Gastrocnemius medialis (tissue), 4 donors: Measurements from ENCODE around the gene UQCRC2. TPM values are rescaled to one million over a fixed set of nuclear protein-coding genes. Genes with fewer than 3 reads are reported as not detected.

Experiments used
- ATAC-seq, 2 donors: fragments of 150-250 bp; one replicate each; pipeline ENCODE4 v1.9.1; 2016
- DNase-seq, 2 donors: peaks; one replicate each; pipeline ENCODE4 v3.0.0-alpha.2; 2019
- H3K27ac ChIP-seq, 4 donors: fragments of 200-600 bp; sonication (generic); 1 replicate in 1 of 4; 2 replicates in 3 of 4; pipeline ENCODE4 v1.5.1; 2016 to 2018; ENCODE audit warnings: mild to moderate bottlenecking in 2 of 4, moderate library complexity in 1 of 4
- H3K27me3 ChIP-seq, 3 donors: fragments of 200-600 bp; sonication (generic) in 2 of 3; 1 replicate in 1 of 3; 2 replicates in 2 of 3; pipeline versions ENCODE4 v1.5.1 to v1.6.0; 2016 to 2019; ENCODE audit warnings: mild to moderate bottlenecking in 1 of 3, moderate library complexity in 1 of 3
- H3K36me3 ChIP-seq, 2 donors: fragments of 200-600 bp; sonication (generic) in 1 of 2; one replicate each; pipeline ENCODE4 v1.5.1; 2017 to 2018
- H3K4me1 ChIP-seq, 2 donors: fragments of 200-600 bp; sonication (generic) in 1 of 2; one replicate each; pipeline ENCODE4 v1.5.1; 2016 to 2017; ENCODE audit warnings: mild to moderate bottlenecking in 2 of 2
- H3K4me3 ChIP-seq, 4 donors: fragments of 200-600 bp; sonication (generic) in 3 of 4; 1 replicate in 1 of 4; 2 replicates in 3 of 4; pipeline ENCODE4 v1.5.1; 2016 to 2019; ENCODE audit warnings: mild to moderate bottlenecking in 2 of 4
- H3K9me3 ChIP-seq, 3 donors: fragments of 200-600 bp; sonication (generic) in 2 of 3; 1 replicate in 1 of 3; 2 replicates in 2 of 3; pipeline ENCODE4 v1.5.1; 2016 to 2019
- POLR2A ChIP-seq, 2 donors: fragments of 450-650 bp; IDR thresholded peaks; one replicate each; pipeline ENCODE4 v1.6.1; 2017; ENCODE audit warnings: antibody characterized with exemption in 2 of 2, mild to moderate bottlenecking in 2 of 2, moderate library complexity in 2 of 2
- in situ Hi-C, 4 donors: fragments of 200-750 bp; cut with MboI; loops; one replicate each; pipeline versions ENCODE4 v1.15.0 to v1.8.0; 2017; ENCODE audit warnings: low sequenced_read_pairs in 4 of 4
- intact Hi-C: fragments of 100-400 bp; cut with DNase I; formaldehyde crosslinking; loops from one replicate; pipeline ENCODE4 v1.15.1; 2023; ENCODE audit warnings: low total_unique reads
- total RNA-seq, 4 donors: library from RNA; depleted of rRNA; stranded (reverse); fragments of >200 nt; gene quantifications; one replicate each; pipeline versions ENCODE4 v1.1.0 to v1.2.3, GENCODE V29; 2016
- TF ChIP-seq, protein P1 (sequence below), 5 experiments: fragments of 450-650 bp in 3 of 5; fragments of 200-600 bp in 2 of 5; sonication (generic) in 2 of 5; IDR thresholded peaks in 4 of 5; conservative IDR thresholded peaks in 1 of 5; 1 replicate in 4 of 5; 2 replicates in 1 of 5; pipeline ENCODE4 v1.5.1; 2016 to 2019; ENCODE audit warnings: antibody characterized with exemption in 5 of 5, mild to moderate bottlenecking in 3 of 5, moderate library complexity in 3 of 5

Gene UQCRC2
- total RNA-seq, 4 donors from 2014 or later, result 204 to 335 (median 276) TPM

GRCh38 chr16:22014271-22014873 is 61.2 kb downstream of the UQCRC2 start:
- DNase-seq (no peak), ATAC-seq (no peak)
- no peaks in the 10 kb centered on the region for H3K9me3 ChIP-seq
- no peak overlapping the region for H3K4me3 ChIP-seq
- in situ Hi-C loops, result loop anchor here in 2 of 4 donors (25.0 kb wide), 1 partner anchor 273 kb away; the partner anchor contains the start of gene POLR3E (in 2 of the 2)
- no peaks in the 10 kb centered on the region for H3K27me3 ChIP-seq
- intact Hi-C loops, result no loop called here
- H3K27ac ChIP-seq, result no peak overlapping the region
- H3K4me1 ChIP-seq, result peaks cover 48 to 51% of the 10 kb centered on the region in 2 donors
- no peaks in the 10 kb centered on the region for H3K36me3 ChIP-seq
- no peak for TF ChIP-seq POLR2A (IDR thresholded peaks at IDR 0.05)
- TF ChIP-seq, protein P1, sequence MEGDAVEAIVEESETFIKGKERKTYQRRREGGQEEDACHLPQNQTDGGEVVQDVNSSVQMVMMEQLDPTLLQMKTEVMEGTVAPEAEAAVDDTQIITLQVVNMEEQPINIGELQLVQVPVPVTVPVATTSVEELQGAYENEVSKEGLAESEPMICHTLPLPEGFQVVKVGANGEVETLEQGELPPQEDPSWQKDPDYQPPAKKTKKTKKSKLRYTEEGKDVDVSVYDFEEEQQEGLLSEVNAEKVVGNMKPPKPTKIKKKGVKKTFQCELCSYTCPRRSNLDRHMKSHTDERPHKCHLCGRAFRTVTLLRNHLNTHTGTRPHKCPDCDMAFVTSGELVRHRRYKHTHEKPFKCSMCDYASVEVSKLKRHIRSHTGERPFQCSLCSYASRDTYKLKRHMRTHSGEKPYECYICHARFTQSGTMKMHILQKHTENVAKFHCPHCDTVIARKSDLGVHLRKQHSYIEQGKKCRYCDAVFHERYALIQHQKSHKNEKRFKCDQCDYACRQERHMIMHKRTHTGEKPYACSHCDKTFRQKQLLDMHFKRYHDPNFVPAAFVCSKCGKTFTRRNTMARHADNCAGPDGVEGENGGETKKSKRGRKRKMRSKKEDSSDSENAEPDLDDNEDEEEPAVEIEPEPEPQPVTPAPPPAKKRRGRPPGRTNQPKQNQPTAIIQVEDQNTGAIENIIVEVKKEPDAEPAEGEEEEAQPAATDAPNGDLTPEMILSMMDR (IDR thresholded peaks at IDR 0.05 in 4 of 5, conservative IDR thresholded peaks at IDR 0.05 in 1 of 5), result no peak

DNA sequence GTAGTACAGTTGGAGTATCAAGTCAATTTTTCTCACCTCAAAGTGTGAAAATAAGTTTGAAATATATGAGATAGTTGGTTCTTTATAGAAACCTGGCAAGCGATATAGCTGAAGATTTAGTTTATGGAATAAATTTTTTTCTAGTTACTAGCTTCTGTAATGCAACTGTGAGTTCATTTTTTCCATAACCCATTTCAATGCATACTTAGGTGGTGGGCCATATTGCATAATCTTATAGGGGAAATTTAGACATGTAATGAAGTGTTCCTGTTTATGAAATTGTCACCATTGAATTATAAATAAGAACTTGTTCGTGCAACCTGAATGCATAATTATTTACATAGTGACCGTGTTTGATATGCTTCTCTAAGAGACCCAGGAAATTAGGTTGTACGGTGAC is 63.8 kb downstream of the UQCRC2 start:
- in situ Hi-C loops (loop anchor here in 2 of 4 donors (25.0 kb wide), 1 partner anchor 270 kb away; the partner anchor contains the start of gene POLR3E (in 2 of the 2)), intact Hi-C loops (no loop called here)
- Histone ChIP-seq H3K27me3 (no peaks in the 10 kb centered on the region), H3K4me1 (peaks cover 38 to 41% of the 10 kb centered on the region in 2 donors), H3K4me3 (no peak overlapping the region), H3K9me3 (no peaks in the 10 kb centered on the region), H3K27ac (no peak overlapping the region), H3K36me3 (no peaks in the 10 kb centered on the region)
- ATAC-seq (no peak), DNase-seq (no peak)
- TF ChIP-seq, protein P1 (IDR thresholded peaks at IDR 0.05 in 4 of 5, conservative IDR thresholded peaks at IDR 0.05 in 1 of 5), result no peak
- no peak for TF ChIP-seq POLR2A (IDR thresholded peaks at IDR 0.05)

DNA sequence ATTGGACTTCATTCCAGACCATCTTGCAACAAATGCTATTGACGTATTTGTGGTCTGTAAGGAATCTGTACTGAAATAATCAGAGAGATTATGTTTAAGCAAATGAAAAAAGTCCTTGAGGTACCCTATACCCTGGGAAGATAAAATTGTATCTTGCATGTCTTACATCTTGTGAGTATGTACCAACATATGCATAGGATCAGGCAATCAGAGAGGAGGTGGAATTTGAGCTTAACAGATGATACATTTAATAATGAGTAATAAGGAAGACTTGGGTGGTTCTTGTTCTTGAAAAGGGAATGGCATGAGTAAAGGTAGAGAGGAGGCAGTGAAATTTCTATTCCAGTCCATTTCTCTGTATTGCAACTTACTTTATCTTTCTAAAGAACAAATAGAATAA is 65.4 kb downstream of the UQCRC2 start:
- Histone ChIP-seq H3K27me3 (no peaks in the 10 kb centered on the region), H3K36me3 (no peaks in the 10 kb centered on the region), H3K4me1 (peaks cover 39 to 41% of the 10 kb centered on the region in 2 donors), H3K9me3 (no peaks in the 10 kb centered on the region), H3K4me3 (no peak overlapping the region), H3K27ac (no peak overlapping the region)
- ATAC-seq, result no peak
- DNase-seq, result no peak
- intact Hi-C loops (no loop called here), in situ Hi-C loops (loop anchor here in 2 of 4 donors (25.0 kb wide), 1 partner anchor 269 kb away; the partner anchor contains the start of gene POLR3E (in 2 of the 2))
- TF ChIP-seq, protein P1 (IDR thresholded peaks at IDR 0.05 in 4 of 5, conservative IDR thresholded peaks at IDR 0.05 in 1 of 5), result no peak
- TF ChIP-seq POLR2A (IDR thresholded peaks at IDR 0.05), result no peak

DNA sequence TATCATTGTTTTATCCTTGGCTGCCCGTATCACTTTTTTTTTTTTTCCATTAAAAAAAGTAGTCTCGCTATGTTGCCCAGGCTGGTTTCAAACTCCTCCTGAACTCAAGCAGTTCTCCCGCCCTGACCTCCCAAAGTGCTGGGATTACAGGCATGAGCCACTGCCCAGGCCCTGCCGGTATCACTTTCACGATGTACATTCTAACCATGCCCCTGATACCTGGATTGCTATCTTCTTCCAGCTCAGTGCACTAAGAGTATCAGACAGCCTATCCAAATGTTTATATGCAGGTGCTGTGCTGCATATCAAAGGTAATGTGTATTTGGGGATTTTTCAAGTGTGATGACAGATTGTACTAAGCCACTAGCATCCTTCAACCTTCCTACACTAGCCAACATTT is 69.0 kb downstream of the UQCRC2 start:
- DNase-seq (no peak), ATAC-seq (no peak)
- TF ChIP-seq, protein P1 (IDR thresholded peaks at IDR 0.05 in 4 of 5, conservative IDR thresholded peaks at IDR 0.05 in 1 of 5), result no peak
- TF ChIP-seq POLR2A (IDR thresholded peaks at IDR 0.05), result no peak
- H3K27me3 ChIP-seq, result no peaks in the 10 kb centered on the region
- intact Hi-C loops, result no loop called here
- in situ Hi-C loops, result loop anchor here in 2 of 4 donors (25.0 kb wide), 1 partner anchor 265 kb away; the partner anchor contains the start of gene POLR3E (in 2 of the 2)
- H3K27ac ChIP-seq, result no peak overlapping the region
- H3K4me1 ChIP-seq, result peaks cover 20 to 35% of the 10 kb centered on the region in 2 donors
- H3K9me3 ChIP-seq, result no peaks in the 10 kb centered on the region
- H3K36me3 ChIP-seq, result no peaks in the 10 kb centered on the region
- no peak overlapping the region for H3K4me3 ChIP-seq
